HG02588 (cell line): Measurements from ENCODE around the gene OSBPL5.

Experiments used
- ATAC-seq: cut with Tn5 transposase; IDR thresholded peaks from one replicate; pipeline ENCODE4 v1.9.1; 2021; ENCODE audit warnings: mild to moderate bottlenecking, moderate library complexity; ENCODE audit not compliant: unreplicated experiment

Gene OSBPL5

GRCh38 chr11:3105791-3106735, 59.0 kb downstream of the OSBPL5 start:
- ATAC-seq = no peak

GRCh38 chr11:3104961-3105790, 59.9 kb downstream of the OSBPL5 start:
- no peak for ATAC-seq

GRCh38 chr11:3104051-3104714, 60.9 kb downstream of the OSBPL5 start:
- ATAC-seq = no peak

GRCh38 chr11:3103076-3103475, 62.0 kb downstream of the OSBPL5 start:
- ATAC-seq = no peak

- ATAC-seq = no peak
Observed at GRCh38 chr11:3102641-3102921, 62.5 kb downstream of the OSBPL5 start.

GRCh38 chr11:3101921-3102640, 63.0 kb downstream of the OSBPL5 start:
- no peak for ATAC-seq

- no peak for ATAC-seq
Observed at GRCh38 chr11:3099178-3099577, 65.9 kb downstream of the OSBPL5 start.

- no peak for ATAC-seq
Observed at GRCh38 chr11:3096909-3097530, 68.1 kb downstream of the OSBPL5 start.

GRCh38 chr11:3095712-3096361, 69.3 kb downstream of the OSBPL5 start:
- ATAC-seq = no peak

- ATAC-seq = no peak
Observed at GRCh38 chr11:3094223-3094824, 70.8 kb downstream of the OSBPL5 start.

GRCh38 chr11:3093281-3094191, 71.6 kb downstream of the OSBPL5 start:
- ATAC-seq = no peak

- ATAC-seq = no peak
Observed at GRCh38 chr11:3092603-3093141, 72.4 kb downstream of the OSBPL5 start.

- no peak for ATAC-seq
Observed at GRCh38 chr11:3091846-3092602, 73.1 kb downstream of the OSBPL5 start.

- no peak for ATAC-seq
Observed at GRCh38 chr11:3091081-3091845, 73.8 kb downstream of the OSBPL5 start.

GRCh38 chr11:3090096-3090901, 74.8 kb downstream of the OSBPL5 start:
- no peak for ATAC-seq
